Lower lobe of right lung (tissue), 2 donors: ENCODE measurements around the gene ANKS3. TPM values are rescaled to one million over a fixed set of nuclear protein-coding genes. Genes with fewer than 3 reads are reported as not detected.

Experiments
- ATAC-seq, 2 donors: fragments of 200-7000 bp; cut with Tn5 transposase; one replicate each; pipeline ENCODE4 v1.9.1; 2020 to 2022; ENCODE audit warnings: mild to moderate bottlenecking in 2 of 2, moderate library complexity in 2 of 2
- DNase-seq: peaks from one replicate; pipeline ENCODE4 v3.0.0-alpha.2; 2020
- H3K27ac ChIP-seq: fragments of 200-600 bp; one replicate; pipeline ENCODE4 v1.8.0; 2022
- H3K27me3 ChIP-seq: fragments of 200-600 bp; one replicate; pipeline ENCODE4 v1.8.0; 2022; ENCODE audit warnings: low read depth
- H3K36me3 ChIP-seq: fragments of 200-600 bp; one replicate; pipeline ENCODE4 v1.8.0; 2022; ENCODE audit warnings: mild to moderate bottlenecking
- H3K4me1 ChIP-seq: fragments of 200-600 bp; one replicate; pipeline ENCODE4 v1.8.0; 2022
- H3K4me3 ChIP-seq: fragments of 200-600 bp; one replicate; pipeline ENCODE4 v1.8.0; 2022; ENCODE audit warnings: mild to moderate bottlenecking
- H3K9me3 ChIP-seq: fragments of 200-600 bp; one replicate; pipeline ENCODE4 v1.8.0; 2022
- intact Hi-C: fragments of 100-400 bp; cut with DNase I; formaldehyde crosslinking; loops from one replicate; pipeline ENCODE4 v1.11.0; 2022
- long read RNA-seq: library from polyadenylated mRNA; unstranded; transcript quantifications from one replicate; pipeline ENCODE4 v2.0.0, GENCODE V29; 2021
- total RNA-seq: library from RNA; stranded (reverse); fragmentation: NEBNext Ultra II Directional; extraction: Animal tissue kit (Norgen Biotek cat#: 25700); gene quantifications from one replicate; pipeline ENCODE4 v1.2.1, GENCODE V29; 2021
- TF ChIP-seq, protein P1 (sequence below): fragments of 200-600 bp; IDR thresholded peaks from one replicate; pipeline ENCODE4 v1.8.0; 2022; ENCODE audit warnings: antibody characterized with exemption, mild to moderate bottlenecking
- donor health status: DM: no; HTN: yes; CAD: no; lungs with severe emphysema.

The ANKS3 gene, protein sequence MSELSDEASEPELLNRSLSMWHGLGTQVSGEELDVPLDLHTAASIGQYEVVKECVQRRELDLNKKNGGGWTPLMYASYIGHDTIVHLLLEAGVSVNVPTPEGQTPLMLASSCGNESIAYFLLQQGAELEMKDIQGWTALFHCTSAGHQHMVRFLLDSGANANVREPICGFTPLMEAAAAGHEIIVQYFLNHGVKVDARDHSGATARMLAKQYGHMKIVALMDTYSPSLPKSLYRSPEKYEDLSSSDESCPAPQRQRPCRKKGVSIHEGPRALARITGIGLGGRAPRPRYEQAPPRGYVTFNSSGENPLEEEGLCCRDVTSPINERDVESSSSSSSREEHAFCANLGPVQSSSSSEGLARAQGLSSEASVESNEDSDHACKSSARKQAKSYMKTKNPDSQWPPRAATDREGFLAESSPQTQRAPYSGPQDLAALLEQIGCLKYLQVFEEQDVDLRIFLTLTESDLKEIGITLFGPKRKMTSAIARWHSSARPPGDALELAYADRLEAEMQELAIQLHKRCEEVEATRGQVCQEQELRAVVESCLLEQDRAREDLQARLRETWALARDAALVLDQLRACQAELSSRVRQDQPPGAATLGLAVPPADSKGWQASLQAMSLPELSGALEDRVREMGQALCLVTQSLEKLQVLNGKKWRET
- 20.6 TPM for total RNA-seq
- long read RNA-seq, partial matches to known transcripts = 4 of 25 reads
- long read RNA-seq, other reads (novel, unspliced or antisense) = 17 of 25 reads

DNA sequence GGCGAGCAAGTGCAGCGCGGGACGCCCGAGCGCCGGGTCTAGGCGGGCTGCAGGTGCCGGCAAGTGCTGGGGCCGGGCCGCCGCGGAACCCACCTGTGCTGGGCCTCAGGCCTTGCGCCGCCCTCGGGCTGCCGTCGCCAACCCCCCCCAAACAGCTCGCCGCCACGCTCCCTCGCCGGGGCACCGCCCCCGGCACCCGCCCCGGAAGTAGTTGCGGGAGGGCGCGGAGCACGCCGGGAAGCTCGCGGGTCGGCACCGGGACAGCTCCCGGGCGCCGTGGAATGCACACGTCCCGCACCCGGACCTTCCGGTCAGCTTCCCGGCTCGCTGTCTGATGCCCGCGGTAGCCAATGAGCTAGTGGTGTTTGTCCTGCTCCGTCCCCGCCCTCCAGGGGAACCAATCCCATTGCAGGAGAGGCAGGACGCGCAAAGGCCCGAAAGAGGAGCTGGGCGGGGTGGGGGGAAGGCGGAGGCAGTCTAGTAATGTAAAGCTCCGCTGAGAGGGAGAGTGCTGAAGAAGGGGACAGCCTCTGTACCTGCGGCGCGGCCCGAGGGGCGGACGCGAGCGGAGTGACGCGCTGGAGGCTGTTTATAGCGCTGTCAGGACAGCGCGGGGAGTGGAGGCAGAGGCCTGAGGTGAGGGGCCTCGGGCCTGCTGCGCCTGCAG is at the start of gene ANKS3, which contains the start of gene DNAAF8:
Gene ANKS3 (minus strand): TSS at position 209 of the 667 bp plus-strand sequence. CDS start 4,122 bp downstream, outside the sequence.
Gene DNAAF8 (plus strand): TSS at position 475 of the 667 bp plus-strand sequence. CDS start 1,978 bp downstream, outside the sequence.
- ATAC-seq (peak; percentile 98), DNase-seq (peak; percentile 97)
- Histone ChIP-seq H3K27ac (peak within 1 kb of the TSS; percentile 85), H3K4me1 (peaks cover 18% of the 10 kb centered on the region), H3K4me3 (peak within 1 kb of the TSS; percentile 98), H3K36me3 (peaks cover 10% of the 10 kb centered on the region), H3K9me3 (no peaks in the 10 kb centered on the region), H3K27me3 (no peaks in the 10 kb centered on the region)
- intact Hi-C loops = no loop called here
- TF ChIP-seq, protein P1, sequence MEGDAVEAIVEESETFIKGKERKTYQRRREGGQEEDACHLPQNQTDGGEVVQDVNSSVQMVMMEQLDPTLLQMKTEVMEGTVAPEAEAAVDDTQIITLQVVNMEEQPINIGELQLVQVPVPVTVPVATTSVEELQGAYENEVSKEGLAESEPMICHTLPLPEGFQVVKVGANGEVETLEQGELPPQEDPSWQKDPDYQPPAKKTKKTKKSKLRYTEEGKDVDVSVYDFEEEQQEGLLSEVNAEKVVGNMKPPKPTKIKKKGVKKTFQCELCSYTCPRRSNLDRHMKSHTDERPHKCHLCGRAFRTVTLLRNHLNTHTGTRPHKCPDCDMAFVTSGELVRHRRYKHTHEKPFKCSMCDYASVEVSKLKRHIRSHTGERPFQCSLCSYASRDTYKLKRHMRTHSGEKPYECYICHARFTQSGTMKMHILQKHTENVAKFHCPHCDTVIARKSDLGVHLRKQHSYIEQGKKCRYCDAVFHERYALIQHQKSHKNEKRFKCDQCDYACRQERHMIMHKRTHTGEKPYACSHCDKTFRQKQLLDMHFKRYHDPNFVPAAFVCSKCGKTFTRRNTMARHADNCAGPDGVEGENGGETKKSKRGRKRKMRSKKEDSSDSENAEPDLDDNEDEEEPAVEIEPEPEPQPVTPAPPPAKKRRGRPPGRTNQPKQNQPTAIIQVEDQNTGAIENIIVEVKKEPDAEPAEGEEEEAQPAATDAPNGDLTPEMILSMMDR = no peak

DNA sequence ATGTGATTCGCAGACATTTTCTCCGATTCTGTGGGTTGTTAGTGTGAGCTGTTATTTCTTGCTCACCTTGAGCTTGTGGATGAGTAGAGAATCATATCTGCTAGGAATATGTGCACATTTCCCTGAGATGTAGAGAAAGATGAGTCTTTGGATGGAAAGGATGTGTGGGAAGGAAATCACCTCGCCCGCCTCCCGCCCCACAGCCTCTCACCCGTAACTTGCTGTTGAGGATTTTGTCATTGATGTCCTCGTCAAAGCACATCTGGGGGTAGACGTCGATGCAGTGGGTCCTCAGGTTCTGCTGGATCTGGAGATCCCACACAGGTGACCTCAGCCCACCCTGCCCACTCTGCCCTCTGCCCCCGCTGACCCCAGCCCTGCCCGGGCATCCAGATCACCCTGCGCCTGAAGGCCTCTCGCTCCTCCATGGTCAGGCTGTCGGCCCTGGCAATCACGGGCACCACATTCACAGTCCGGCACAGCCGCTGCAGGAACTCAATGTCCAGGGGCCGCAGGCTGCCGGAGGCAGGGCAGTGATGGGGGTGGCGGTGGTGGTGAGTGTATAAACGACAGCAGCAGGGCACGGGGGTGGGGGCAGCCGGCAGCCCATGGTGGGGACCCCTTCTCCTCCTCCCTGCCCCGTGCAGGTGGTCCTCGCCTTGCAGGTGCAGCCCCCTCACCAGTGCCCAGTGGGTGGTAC is 49.3 kb upstream of the ANKS3 start:
- TF ChIP-seq, protein P1 = no peak
- Histone ChIP-seq H3K27me3 (no peaks in the 10 kb centered on the region), H3K4me3 (no peak overlapping the region), H3K36me3 (no peaks in the 10 kb centered on the region), H3K9me3 (no peaks in the 10 kb centered on the region), H3K27ac (no peak overlapping the region), H3K4me1 (no peaks in the 10 kb centered on the region)
- DNase-seq (no peak), ATAC-seq (peak in 1 of 2 donors; percentile 6)
- intact Hi-C loops = no loop called here

DNA sequence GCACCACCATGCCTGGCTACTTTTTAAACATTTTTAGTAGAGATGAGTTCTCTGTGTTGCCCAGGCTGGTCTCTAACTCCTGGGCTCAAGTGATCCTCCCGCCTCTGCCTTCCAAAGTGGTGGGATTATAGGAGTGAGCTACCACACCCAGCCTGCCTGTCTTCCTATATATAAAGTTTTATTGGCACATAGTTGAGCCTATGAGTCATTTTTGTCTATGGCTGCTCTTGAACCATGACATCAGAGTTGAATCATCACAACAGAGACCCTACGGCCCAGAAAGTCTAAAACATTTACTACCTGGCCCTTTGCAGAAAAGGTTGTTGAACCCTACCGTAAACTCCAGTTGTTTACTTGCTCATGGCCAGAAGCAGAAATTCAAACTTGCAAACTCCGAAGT is 46.2 kb upstream of the ANKS3 start:
- TF ChIP-seq, protein P1 = no peak
- DNase-seq = no peak
- H3K36me3 ChIP-seq = no peaks in the 10 kb centered on the region
- H3K4me3 ChIP-seq = no peak overlapping the region
- intact Hi-C loops = no loop called here
- no peaks in the 10 kb centered on the region for H3K9me3 ChIP-seq
- no peaks in the 10 kb centered on the region for H3K4me1 ChIP-seq
- no peaks in the 10 kb centered on the region for H3K27me3 ChIP-seq
- H3K27ac ChIP-seq = no peak overlapping the region
- no peak for ATAC-seq

DNA sequence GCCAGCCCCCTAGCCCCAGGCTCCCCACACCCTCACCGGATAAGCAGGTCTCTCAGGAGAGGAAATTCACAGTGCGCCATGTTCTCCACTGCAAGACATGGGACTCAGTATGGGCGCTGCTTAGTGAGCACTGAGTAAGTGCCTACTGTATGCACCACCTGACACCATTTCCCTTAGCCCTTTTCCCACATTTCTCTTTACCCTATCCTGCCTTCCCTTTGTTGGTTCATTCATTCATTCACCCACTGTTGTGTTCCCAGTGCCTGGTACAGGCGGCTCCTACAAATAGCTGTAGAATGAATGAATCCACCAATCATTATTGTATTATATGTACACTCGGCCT is 44.0 kb upstream of the ANKS3 start:
- ATAC-seq (no peak), DNase-seq (no peak)
- TF ChIP-seq, protein P1 = no peak
- H3K9me3 ChIP-seq = no peaks in the 10 kb centered on the region
- intact Hi-C loops = no loop called here
- no peaks in the 10 kb centered on the region for H3K4me1 ChIP-seq
- no peak overlapping the region for H3K4me3 ChIP-seq
- H3K27ac ChIP-seq = no peak overlapping the region
- H3K27me3 ChIP-seq = no peaks in the 10 kb centered on the region
- no peaks in the 10 kb centered on the region for H3K36me3 ChIP-seq
